ENCODE results near the gene DNLZ.

DNLZ gene

GRCh38 chr9:136316896-136317676, 46.5 kb downstream of the DNLZ start:
- DNase-seq (ENCODE audit: low spot score) = no peak

DNA sequence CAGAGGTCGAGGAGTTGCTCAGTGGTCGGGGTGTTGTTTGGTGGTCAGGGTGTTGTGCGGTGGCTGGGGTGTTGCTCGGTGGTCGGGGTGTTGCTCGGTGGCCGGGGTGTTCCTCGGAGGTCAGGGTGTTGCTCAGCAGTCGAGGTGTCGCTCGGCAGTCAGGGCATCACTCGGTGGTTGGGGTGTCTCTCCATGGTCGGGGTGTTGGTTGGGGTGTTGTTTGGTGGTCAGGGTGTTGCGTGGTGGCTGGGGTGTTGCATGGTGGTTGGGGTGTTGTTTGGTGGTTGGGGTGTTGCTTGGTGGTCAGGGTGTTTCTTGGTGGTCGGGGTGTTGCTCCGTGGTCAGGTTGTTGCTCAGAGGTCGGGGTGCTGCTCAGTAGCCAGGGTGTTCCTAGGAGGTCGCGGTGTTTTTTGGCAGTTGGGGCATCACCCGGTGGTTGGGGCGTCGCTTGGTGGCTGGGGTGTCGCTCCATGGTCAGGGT, 47.2 kb downstream of the DNLZ start:
- no peak for DNase-seq (ENCODE audit: low spot score)

DNA sequence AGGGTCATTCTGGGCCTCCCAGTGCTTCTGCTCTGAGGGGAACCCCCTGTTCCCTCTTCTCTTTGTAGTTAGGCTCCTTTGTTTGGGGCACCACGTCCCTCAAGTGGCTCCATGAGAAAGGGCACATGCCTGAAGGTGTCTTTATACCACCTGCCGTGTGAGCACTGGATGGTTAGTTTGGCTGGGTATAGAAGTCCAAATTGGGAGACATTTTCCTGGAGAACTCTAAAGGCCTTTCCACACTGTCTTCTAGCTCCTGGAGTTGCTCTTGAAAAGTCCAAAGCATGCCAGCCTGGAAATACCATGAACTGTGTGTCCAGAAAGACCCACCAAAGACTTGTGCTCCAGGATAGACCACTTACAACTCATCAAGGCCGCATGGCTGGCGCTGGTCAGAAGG, 48.6 kb downstream of the DNLZ start:
- DNase-seq (ENCODE audit: low spot score) = no peak

DNA sequence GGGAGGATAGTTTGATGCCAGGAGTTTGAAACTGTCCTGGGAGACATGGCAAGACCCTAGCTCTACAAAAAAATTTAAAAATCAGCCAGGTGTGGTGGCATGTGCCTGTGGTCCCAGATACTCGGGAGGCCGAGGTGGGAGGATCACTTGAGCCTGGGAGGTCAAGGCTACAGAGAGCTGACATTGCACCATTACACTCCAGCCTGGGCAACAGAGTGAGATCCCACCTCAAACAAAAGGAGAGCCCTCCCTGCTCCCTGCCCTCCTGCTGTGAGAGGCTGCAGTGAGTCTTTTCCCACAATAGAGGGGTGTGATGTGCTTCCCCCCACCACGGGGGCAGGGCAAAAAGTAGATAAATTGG, 49.5 kb downstream of the DNLZ start:
- no peak for DNase-seq (ENCODE audit: low spot score)

- DNase-seq (ENCODE audit: low spot score) = no peak
Observed at GRCh38 chr9:136313111-136314055, 50.2 kb downstream of the DNLZ start.

DNA sequence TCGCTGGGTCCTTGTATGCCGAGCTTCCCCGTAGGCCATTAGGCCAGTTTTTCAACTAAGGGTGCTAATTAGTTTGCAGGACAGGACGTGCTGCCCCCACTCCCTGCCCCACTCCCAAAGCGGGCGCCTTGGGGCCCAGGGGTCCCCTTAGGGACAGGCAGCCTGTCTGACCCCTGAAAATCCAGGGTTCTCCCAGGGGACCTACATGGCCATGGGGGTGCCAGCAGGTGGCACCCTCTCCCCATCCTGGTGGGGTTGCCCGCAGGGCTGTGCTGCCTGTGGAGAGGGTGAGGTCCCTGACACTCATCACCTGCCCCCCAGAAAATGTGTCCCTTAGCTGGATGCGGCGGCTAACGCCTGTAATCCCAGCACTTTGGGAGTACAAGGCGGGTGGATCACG, 51.1 kb downstream of the DNLZ start:
- DNase-seq (ENCODE audit: low spot score) = no peak

GRCh38 chr9:136312009-136312375, 51.6 kb downstream of the DNLZ start:
- DNase-seq (ENCODE audit: low spot score) = no peak

DNA sequence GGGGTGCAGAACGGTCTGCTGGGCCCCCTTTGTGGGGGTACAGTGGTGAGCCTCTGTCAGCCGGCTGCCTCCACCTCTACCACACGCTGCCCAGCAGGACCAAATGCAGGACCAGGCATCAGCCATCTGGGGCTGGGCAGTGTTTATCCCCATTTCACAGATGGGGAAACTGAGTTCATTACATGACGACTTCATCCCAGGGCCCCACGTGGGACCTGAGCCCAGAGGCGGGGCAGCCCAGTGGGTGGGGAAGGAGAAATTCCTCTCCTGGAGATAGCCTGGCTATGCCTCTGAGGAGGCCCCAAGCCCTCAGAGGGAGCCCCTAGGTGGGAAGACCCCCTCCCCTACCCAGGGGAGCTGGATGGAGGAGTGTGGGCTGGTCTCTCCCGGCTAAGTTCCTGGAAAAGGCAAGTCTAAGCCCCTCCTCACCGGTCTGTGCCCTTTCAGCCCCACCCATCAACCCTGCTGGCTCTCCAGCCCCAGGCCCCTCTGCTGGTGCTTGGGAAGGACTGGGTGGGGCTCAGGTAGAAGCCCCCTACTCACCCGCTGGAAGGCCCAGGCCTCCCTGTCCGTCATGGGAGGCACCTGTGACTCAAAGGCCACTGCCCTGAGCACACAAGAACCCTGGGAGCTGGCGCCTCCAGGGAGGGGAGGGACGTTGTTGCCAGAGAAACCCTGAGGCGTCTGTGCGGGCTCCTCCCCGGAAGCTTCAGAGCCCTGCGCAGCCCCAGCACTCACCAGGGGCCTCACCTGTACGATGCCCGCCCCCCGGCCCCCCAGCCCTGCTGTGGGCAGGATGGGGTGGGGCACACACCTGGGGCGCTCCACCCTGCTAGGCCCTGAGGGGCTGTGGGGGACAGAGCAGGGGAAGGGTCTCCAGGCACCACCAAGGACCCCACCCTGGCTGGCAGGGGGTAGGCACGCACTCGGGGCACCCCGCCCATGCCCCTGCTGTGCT, 52.2 kb downstream of the DNLZ start:
- no peak for DNase-seq (ENCODE audit: low spot score)

DNA sequence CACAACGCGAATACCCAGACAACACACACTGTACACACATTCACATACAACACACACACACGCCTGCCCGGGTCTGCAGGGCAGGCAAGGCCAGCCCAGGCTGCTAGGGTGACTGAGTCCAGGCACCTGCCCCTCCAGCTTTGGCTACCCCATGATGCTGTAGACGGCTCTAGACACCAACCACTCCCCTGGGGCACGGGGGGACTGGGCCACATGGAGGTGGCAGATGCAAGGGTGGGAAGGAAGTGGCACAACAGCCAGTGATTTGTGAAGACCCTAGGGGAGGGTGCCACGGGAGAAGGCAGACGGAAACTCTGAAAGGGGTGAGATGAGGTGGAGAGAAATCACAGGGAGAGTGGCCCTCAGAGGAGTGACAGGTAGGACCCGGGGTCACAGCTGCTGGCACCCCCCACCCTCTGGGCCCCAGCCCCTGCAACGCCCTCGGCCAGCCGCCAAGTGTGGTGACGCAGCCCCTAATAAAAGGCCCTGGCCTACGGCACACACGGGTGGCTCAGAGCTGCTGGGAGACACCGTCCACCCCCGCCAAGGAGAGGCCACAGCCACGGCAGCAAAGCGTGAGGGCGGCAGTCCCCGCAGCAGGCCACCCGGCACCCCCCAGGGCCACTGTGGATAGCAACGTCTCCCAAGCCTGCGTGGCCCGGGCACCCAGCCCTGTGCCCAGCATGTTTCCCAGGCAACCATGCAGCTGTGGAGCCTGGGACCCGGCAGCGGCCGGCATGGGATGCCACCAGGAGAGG, 53.1 kb downstream of the DNLZ start:
- DNase-seq (ENCODE audit: low spot score) = no peak

DNA sequence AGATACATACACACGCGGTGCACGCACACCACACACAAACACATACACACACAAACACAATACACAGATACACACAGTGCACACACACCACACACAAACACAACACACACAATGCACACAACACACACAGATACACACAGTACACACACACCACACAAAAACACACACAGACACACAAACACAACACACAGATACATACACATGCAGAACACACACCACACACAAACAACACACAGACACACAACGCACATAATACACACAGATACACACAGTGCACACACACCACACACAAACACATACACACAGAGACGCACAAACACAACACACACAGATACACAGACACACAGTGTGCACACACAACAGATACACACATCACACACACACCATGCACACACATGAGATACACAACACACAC, 53.7 kb downstream of the DNLZ start:
- DNase-seq (ENCODE audit: low spot score) = no peak
